ENCODE measurements around the gene MAD1L1.

The MAD1L1 gene

DNA sequence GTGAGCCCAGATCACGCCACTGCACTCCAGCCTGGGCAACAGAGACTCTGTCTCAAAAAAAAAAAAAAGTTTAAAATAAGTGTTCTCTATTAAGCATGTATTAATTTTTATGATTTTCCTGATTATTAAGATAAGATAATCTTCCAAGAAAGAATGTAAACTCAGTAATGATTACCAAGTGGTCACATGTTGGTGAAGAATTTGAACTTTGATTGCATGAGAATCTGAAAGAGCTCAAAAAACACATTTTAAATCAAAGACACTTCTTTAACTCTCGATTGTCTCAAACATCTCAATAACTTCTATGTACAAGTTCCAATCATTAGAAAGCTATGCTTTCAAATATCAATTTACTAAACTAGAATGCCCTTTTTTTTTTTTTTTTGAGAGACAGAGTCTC, 47.7 kb upstream of the MAD1L1 start:
- CTCF ChIA-PET, result interaction anchor here (0.6 to 0.7 kb wide), 3 partner anchors 11 to 41 kb away, joined by 3 to 6 read pairs (median 3); no protein-coding TSS in a partner anchor
- Histone ChIP-seq H3K9me3 (ENCODE audit: control insufficient read depth, insufficient read depth, low read depth, low read length) (no peaks in the 10 kb centered on the region), H3K4me1 (ENCODE audit: control insufficient read depth, insufficient read depth, low read length) (no peaks in the 10 kb centered on the region), H3K4me3 (ENCODE audit: low read depth, low read length) (no peak overlapping the region), H3K36me3 (ENCODE audit: control insufficient read depth in 2 of 2, insufficient read depth in 1 of 2, low read length in 2 of 2) (no peaks in the 10 kb centered on the region), H3K27ac (ENCODE audit: extremely low read depth, low read depth, low read length) (no peak overlapping the region)
- POLR2A ChIA-PET, result no interaction called here
- TF ChIP-seq, protein P1, sequence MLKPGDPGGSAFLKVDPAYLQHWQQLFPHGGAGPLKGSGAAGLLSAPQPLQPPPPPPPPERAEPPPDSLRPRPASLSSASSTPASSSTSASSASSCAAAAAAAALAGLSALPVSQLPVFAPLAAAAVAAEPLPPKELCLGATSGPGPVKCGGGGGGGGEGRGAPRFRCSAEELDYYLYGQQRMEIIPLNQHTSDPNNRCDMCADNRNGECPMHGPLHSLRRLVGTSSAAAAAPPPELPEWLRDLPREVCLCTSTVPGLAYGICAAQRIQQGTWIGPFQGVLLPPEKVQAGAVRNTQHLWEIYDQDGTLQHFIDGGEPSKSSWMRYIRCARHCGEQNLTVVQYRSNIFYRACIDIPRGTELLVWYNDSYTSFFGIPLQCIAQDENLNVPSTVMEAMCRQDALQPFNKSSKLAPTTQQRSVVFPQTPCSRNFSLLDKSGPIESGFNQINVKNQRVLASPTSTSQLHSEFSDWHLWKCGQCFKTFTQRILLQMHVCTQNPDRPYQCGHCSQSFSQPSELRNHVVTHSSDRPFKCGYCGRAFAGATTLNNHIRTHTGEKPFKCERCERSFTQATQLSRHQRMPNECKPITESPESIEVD (tag by site-specific recombination; IDR thresholded peaks at IDR 0.05), result no peak
- no peak for TF ChIP-seq ZNF138 (tag by site-specific recombination; IDR thresholded peaks at IDR 0.05; ENCODE audit: borderline replicate concordance)
- TF ChIP-seq ZNF600 (tag by site-specific recombination; IDR thresholded peaks at IDR 0.05), result no peak
- no peak for TF ChIP-seq ZNF701 (tag by site-specific recombination; IDR thresholded peaks at IDR 0.05)
- no peak for TF ChIP-seq ZNF404 (tag by site-specific recombination; IDR thresholded peaks at IDR 0.05)
- TF ChIP-seq ZNF146 (tag by site-specific recombination; IDR thresholded peaks at IDR 0.05), result no peak
- TF ChIP-seq ZBTB7A (tag by site-specific recombination; IDR thresholded peaks at IDR 0.05; ENCODE audit: low read depth), result no peak
- no peak for TF ChIP-seq MEIS1 (CRISPR knock-in tag; IDR thresholded peaks at IDR 0.05; ENCODE audit: borderline replicate concordance)
- TF ChIP-seq BCL11A (tag by site-specific recombination; IDR thresholded peaks at IDR 0.05; ENCODE audit: low read depth), result no peak
- no peak for TF ChIP-seq ZNF529 (tag by site-specific recombination; IDR thresholded peaks at IDR 0.05; ENCODE audit: insufficient replicate concordance)
- TF ChIP-seq ZFP69B (tag by site-specific recombination; IDR thresholded peaks at IDR 0.05), result no peak

DNA sequence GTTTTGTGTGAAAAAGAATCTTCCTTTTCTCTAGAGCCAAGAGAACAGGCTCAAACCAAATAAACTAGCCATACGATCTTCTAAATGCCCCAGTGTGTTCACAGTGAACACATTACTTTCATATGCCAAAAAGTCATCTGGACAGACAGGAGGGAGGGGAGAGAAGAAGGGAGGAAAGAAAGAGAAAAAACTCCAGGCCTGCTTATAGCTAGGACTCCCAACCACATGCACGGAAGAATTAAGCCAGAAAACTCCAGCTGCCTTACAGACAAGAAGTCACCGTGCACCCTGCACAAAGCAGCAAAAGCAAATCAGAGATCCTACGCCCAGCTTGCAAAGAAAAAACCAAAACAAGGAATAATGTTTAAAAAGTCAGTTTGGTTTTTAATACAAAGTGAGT, 47.2 kb upstream of the MAD1L1 start:
- Histone ChIP-seq H3K9me3 (ENCODE audit: control insufficient read depth, insufficient read depth, low read depth, low read length) (no peaks in the 10 kb centered on the region), H3K4me3 (ENCODE audit: low read depth, low read length) (no peak overlapping the region), H3K27ac (ENCODE audit: extremely low read depth, low read depth, low read length) (no peak overlapping the region), H3K36me3 (ENCODE audit: control insufficient read depth in 2 of 2, insufficient read depth in 1 of 2, low read length in 2 of 2) (no peaks in the 10 kb centered on the region), H3K4me1 (ENCODE audit: control insufficient read depth, insufficient read depth, low read length) (no peaks in the 10 kb centered on the region)
- ChIA-PET CTCF (no interaction called here), POLR2A (no interaction called here)
- TF ChIP-seq ZNF239 (tag by site-specific recombination; IDR thresholded peaks at IDR 0.05) (no peak), ZNF792 (tag by site-specific recombination; IDR thresholded peaks at IDR 0.05) (no peak), ZFP37 (tag by site-specific recombination; IDR thresholded peaks at IDR 0.05) (no peak), ZFP69B (tag by site-specific recombination; IDR thresholded peaks at IDR 0.05) (no peak), ZNF558 (tag by site-specific recombination; IDR thresholded peaks at IDR 0.05) (no peak), IKZF3 (tag by site-specific recombination; IDR thresholded peaks at IDR 0.05) (no peak), TCF7L2 (IDR thresholded peaks at IDR 0.05; ENCODE audit: borderline replicate concordance, low read depth, low read length) (no peak), ZNF658 (tag by site-specific recombination; IDR thresholded peaks at IDR 0.05) (no peak), ZNF16 (tag by site-specific recombination; IDR thresholded peaks at IDR 0.05; ENCODE audit: low read depth) (no peak), ZNF521 (tag by site-specific recombination; IDR thresholded peaks at IDR 0.05) (no peak), ZNF768 (tag by site-specific recombination; IDR thresholded peaks at IDR 0.05) (no peak), ZNF660 (tag by site-specific recombination; IDR thresholded peaks at IDR 0.05) (no peak)
- TF ChIP-seq, protein P2, sequence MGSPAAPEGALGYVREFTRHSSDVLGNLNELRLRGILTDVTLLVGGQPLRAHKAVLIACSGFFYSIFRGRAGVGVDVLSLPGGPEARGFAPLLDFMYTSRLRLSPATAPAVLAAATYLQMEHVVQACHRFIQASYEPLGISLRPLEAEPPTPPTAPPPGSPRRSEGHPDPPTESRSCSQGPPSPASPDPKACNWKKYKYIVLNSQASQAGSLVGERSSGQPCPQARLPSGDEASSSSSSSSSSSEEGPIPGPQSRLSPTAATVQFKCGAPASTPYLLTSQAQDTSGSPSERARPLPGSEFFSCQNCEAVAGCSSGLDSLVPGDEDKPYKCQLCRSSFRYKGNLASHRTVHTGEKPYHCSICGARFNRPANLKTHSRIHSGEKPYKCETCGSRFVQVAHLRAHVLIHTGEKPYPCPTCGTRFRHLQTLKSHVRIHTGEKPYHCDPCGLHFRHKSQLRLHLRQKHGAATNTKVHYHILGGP (tag by site-specific recombination; IDR thresholded peaks at IDR 0.05), result no peak
- TF ChIP-seq, protein P3, sequence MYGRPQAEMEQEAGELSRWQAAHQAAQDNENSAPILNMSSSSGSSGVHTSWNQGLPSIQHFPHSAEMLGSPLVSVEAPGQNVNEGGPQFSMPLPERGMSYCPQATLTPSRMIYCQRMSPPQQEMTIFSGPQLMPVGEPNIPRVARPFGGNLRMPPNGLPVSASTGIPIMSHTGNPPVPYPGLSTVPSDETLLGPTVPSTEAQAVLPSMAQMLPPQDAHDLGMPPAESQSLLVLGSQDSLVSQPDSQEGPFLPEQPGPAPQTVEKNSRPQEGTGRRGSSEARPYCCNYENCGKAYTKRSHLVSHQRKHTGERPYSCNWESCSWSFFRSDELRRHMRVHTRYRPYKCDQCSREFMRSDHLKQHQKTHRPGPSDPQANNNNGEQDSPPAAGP (tag by site-specific recombination; IDR thresholded peaks at IDR 0.05), result no peak

Data from HEK293 (cell line).